GM10248 (cell line): ENCODE measurements around the gene PPIL3.

Source experiments
- CTCF ChIA-PET: fragments of 300-600 bp; sonication (Branson Sonifier 250); formaldehyde crosslinking; extraction: SDS; loops from one replicate; lab custom pipeline; 2021; ENCODE audit warnings: antibody characterized with exemption; lab: Yijun Ruan, JAX
- POLR2A ChIA-PET: fragments of 350-650 bp; sonication (Branson Sonifier 250); formaldehyde crosslinking; extraction: SDS; loops from one replicate; lab custom pipeline; 2020; ENCODE audit warnings: antibody characterized with exemption; lab: Yijun Ruan, JAX
- DNase-seq: peaks from one replicate; pipeline ENCODE4 v3.0.0; 2012; ENCODE audit errors: extremely low spot score
- CTCF ChIP-seq: IDR thresholded peaks from 2 replicates; pipeline ENCODE4 v1.5.1; 2012; ENCODE audit warnings: mild to moderate bottlenecking, low read depth; ENCODE audit errors: extremely low read depth, missing control alignments, control extremely low read depth

Gene PPIL3

GRCh38 chr2:200843993-200844948, 44.6 kb downstream of the PPIL3 start:
- ChIA-PET POLR2A (interaction anchor here (1.3 to 3.9 kb wide), 4 partner anchors 11 to 20 kb away, joined by 5 to 30 read pairs (median 8); partner anchors contain the start of gene CLK1), CTCF (interaction anchor here (1.7 to 3.3 kb wide), 3 partner anchors 12 to 17 kb away, joined by 3 to 17 read pairs (median 7); no protein-coding TSS in a partner anchor)
- TF ChIP-seq CTCF: no peak
- no peak for DNase-seq

- CTCF ChIA-PET: interaction anchor here (1.6 kb wide), 1 partner anchor 10 kb away, joined by 4 read pairs; no protein-coding TSS in a partner anchor
- POLR2A ChIA-PET: interaction anchor here (1.2 kb wide), 1 partner anchor 10 kb away, joined by 5 read pairs; no protein-coding TSS in a partner anchor
- no peak for TF ChIP-seq CTCF
- DNase-seq: no peak
Measured at GRCh38 chr2:200839513-200839912, 49.4 kb downstream of the PPIL3 start.

- no peak for TF ChIP-seq CTCF
Measured at GRCh38 chr2:200834701-200835100, 54.2 kb downstream of the PPIL3 start.

GRCh38 chr2:200829258-200829655, 59.6 kb downstream of the PPIL3 start:
- POLR2A ChIA-PET: interaction anchor here (0.7 to 2.3 kb wide), 2 partner anchors 16 to 280 kb away, joined by 3 to 7 read pairs; no protein-coding TSS in a partner anchor
- DNase-seq: no peak
- TF ChIP-seq CTCF: no peak
- CTCF ChIA-PET: interaction anchor here (2.4 kb wide), 1 partner anchor 11 kb away, joined by 19 read pairs; no protein-coding TSS in a partner anchor

More at GRCh38 chr2:200834701-200835100, 54.2 kb downstream of the PPIL3 start:
- ChIA-PET POLR2A (no interaction called here), CTCF (no interaction called here)
- no peak for DNase-seq

- no peak for DNase-seq
- CTCF ChIA-PET: interaction anchor here (0.6 to 2.4 kb wide), 3 partner anchors 11 to 17 kb away, joined by 3 to 19 read pairs (median 4); no protein-coding TSS in a partner anchor
- TF ChIP-seq CTCF: no peak
- POLR2A ChIA-PET: interaction anchor here (1.2 to 2.3 kb wide), 4 partner anchors 16 to 20 kb away, joined by 3 to 10 read pairs (median 5); partner anchors contain the start of gene BZW1
Measured at GRCh38 chr2:200828572-200829257, 60.2 kb downstream of the PPIL3 start.

GRCh38 chr2:200828104-200828503, 60.8 kb downstream of the PPIL3 start:
- ChIA-PET CTCF (interaction anchor here (0.6 to 2.4 kb wide), 5 partner anchors 10 to 17 kb away, joined by 3 to 19 read pairs (median 4); no protein-coding TSS in a partner anchor), POLR2A (interaction anchor here (0.5 to 2.3 kb wide), 6 partner anchors 14 to 23 kb away, joined by 3 to 10 read pairs (median 4); partner anchors contain the start of gene BZW1)
- TF ChIP-seq CTCF: no peak
- no peak for DNase-seq
